ENCODE results near the gene SLC25A25. TPM values are rescaled to one million over a fixed set of nuclear protein-coding genes. Genes with fewer than 3 reads are reported as not detected.

SLC25A25 gene
- total RNA-seq, 1 donor from 2014 or later = 8.5 TPM

DNA sequence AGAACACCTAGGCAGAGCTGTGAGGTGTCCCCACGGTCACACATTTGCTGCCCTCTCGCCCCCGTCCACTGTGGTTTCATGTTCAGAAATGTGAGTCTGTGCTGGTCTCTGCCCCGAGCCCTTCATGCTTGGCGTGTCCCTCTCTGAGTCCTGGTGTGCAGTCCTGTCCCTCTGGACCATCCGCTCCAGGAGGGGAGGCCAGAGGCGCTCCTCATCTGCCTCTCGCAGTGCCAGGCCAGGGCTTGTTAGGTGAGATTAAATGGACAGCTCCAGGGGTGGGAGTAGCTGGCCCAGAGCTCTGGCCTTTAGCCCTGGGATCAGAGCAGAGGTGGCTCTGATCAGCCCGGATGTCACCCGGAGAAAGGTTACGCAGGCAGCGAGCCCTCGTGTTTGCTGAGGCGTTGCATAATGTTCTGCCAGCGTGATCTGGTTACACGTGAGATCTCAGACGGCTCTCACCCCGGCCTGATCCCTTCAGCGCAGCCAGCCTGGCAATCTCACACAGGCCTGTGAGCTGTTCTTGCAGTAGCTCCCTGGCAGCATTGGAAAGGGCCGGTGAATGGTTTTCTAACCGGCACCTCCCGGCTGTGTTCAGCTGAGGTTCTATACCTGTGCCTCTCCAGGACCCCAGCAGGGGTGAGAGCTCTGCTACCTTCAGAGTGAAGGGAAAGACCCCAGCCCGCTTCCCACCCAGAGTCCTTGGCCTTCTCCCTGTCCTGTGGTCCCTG, 35.0 kb downstream of the SLC25A25 start:
- Mint-ChIP-seq H3K36me3 (peaks cover 20% of the 10 kb centered on the region), H3K4me3 (peak overlapping the region; percentile 44), H3K4me1 (peaks cover 26% of the 10 kb centered on the region), H3K9me3 (no peaks in the 10 kb centered on the region), H3K27me3 (ENCODE audit: insufficient read depth, low read depth) (peaks cover 5% of the 10 kb centered on the region), H3K27ac (no peak overlapping the region)
- TF ChIP-seq EZH2phosphoT487 (IDR thresholded peaks at IDR 0.05) = no peak
- TF ChIP-seq EZH2 (IDR thresholded peaks at IDR 0.05) = no peak
- TF ChIP-seq, protein P1, sequence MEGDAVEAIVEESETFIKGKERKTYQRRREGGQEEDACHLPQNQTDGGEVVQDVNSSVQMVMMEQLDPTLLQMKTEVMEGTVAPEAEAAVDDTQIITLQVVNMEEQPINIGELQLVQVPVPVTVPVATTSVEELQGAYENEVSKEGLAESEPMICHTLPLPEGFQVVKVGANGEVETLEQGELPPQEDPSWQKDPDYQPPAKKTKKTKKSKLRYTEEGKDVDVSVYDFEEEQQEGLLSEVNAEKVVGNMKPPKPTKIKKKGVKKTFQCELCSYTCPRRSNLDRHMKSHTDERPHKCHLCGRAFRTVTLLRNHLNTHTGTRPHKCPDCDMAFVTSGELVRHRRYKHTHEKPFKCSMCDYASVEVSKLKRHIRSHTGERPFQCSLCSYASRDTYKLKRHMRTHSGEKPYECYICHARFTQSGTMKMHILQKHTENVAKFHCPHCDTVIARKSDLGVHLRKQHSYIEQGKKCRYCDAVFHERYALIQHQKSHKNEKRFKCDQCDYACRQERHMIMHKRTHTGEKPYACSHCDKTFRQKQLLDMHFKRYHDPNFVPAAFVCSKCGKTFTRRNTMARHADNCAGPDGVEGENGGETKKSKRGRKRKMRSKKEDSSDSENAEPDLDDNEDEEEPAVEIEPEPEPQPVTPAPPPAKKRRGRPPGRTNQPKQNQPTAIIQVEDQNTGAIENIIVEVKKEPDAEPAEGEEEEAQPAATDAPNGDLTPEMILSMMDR (IDR thresholded peaks at IDR 0.05) = no peak
- Histone ChIP-seq H3K27ac (no peak overlapping the region), H3K4me1 (peaks cover 13% of the 10 kb centered on the region), H3K36me3 (no peaks in the 10 kb centered on the region), H3F3A (ENCODE audit: low read depth) (peaks cover under 1% of the 10 kb centered on the region), H2AFZ (replicated peaks) (no peak overlapping the region), H3K79me2 (ENCODE audit: low read depth) (peaks cover 17% of the 10 kb centered on the region), H3K27me3 (no peaks in the 10 kb centered on the region), H3K4me3 (no peak overlapping the region), H3K4me2 (no peak overlapping the region), H3K9me3 (ENCODE audit: low read depth) (no peaks in the 10 kb centered on the region), H3K9ac (no peak overlapping the region), H4K20me1 (ENCODE audit: low read depth) (peaks cover 28% of the 10 kb centered on the region)
- DNase-seq (ENCODE audit: low spot score) = no peak

DNA sequence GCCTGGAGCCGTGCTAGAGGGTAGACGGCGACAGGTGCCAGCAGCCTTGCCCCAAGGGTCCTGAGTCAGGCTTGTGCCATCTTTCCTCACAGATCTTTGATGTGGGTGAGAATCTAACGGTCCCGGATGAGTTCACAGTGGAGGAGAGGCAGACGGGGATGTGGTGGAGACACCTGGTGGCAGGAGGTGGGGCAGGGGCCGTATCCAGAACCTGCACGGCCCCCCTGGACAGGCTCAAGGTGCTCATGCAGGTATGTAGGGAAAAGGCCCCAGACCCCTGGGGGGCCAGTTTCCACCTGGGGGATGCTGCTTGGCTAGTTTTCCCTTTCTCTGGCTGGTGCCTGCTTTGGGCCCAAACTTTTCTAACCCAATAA, 35.5 kb downstream of the SLC25A25 start:
- Histone ChIP-seq H3K9me3 (ENCODE audit: low read depth) (no peaks in the 10 kb centered on the region), H3F3A (ENCODE audit: low read depth) (no peaks in the 10 kb centered on the region), H3K4me1 (peaks cover 13% of the 10 kb centered on the region), H3K27ac (no peak overlapping the region), H3K36me3 (no peaks in the 10 kb centered on the region), H3K4me3 (no peak overlapping the region), H3K9ac (no peak overlapping the region), H3K27me3 (no peaks in the 10 kb centered on the region), H4K20me1 (ENCODE audit: low read depth) (peaks cover 26% of the 10 kb centered on the region), H3K4me2 (no peak overlapping the region), H3K79me2 (ENCODE audit: low read depth) (peaks cover 17% of the 10 kb centered on the region), H2AFZ (replicated peaks) (no peak overlapping the region)
- Mint-ChIP-seq H3K27ac (no peak overlapping the region), H3K9me3 (no peaks in the 10 kb centered on the region), H3K27me3 (ENCODE audit: insufficient read depth, low read depth) (peaks cover 4% of the 10 kb centered on the region), H3K4me3 (no peak overlapping the region), H3K36me3 (peaks cover 21% of the 10 kb centered on the region), H3K4me1 (peaks cover 22% of the 10 kb centered on the region)
- TF ChIP-seq EZH2phosphoT487 (IDR thresholded peaks at IDR 0.05) (no peak), EZH2 (IDR thresholded peaks at IDR 0.05) (no peak)
- TF ChIP-seq, protein P1 (IDR thresholded peaks at IDR 0.05) = no peak
- DNase-seq (ENCODE audit: low spot score) = no peak

DNA sequence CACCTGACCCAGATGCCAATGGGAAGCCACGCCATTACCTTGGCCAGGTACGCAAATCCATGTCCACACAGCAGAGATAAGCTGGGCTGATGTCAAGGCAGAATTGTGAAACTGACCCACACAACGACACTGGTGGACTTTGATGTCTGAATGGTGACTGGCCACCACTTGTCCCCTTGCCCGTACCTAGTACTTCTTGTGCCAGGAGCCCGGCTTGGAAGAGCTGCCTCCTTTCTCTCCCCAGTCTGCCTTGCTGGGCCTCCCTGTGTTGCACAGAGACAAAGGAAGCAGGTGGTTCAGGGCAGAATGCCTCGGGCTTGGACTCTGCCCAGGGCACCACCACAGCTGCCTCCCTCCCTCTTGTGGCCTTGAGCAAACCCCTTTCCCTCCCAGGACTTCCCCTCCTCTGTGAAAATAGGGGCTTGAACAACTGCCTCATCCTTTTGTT, 36.2 kb downstream of the SLC25A25 start:
- Mint-ChIP-seq H3K4me1 (peaks cover 19% of the 10 kb centered on the region), H3K27ac (peak overlapping the region; percentile 21), H3K27me3 (ENCODE audit: insufficient read depth, low read depth) (peaks cover 2% of the 10 kb centered on the region), H3K9me3 (no peaks in the 10 kb centered on the region), H3K36me3 (peaks cover 21% of the 10 kb centered on the region), H3K4me3 (no peak overlapping the region)
- no peaks in the 10 kb centered on the region for H3K36me3 ChIP-seq
- H3K9ac ChIP-seq = no peak overlapping the region
- H3K27ac ChIP-seq = no peak overlapping the region
- H4K20me1 ChIP-seq (ENCODE audit: low read depth) = peaks cover 20% of the 10 kb centered on the region
- DNase-seq (ENCODE audit: low spot score) = no peak
- H3K4me2 ChIP-seq = no peak overlapping the region
- H3K79me2 ChIP-seq (ENCODE audit: low read depth) = peaks cover 12% of the 10 kb centered on the region
- H3K27me3 ChIP-seq = no peaks in the 10 kb centered on the region
- no peak overlapping the region for H3K4me3 ChIP-seq
- H3K4me1 ChIP-seq = peaks cover 9% of the 10 kb centered on the region
- no peaks in the 10 kb centered on the region for H3K9me3 ChIP-seq (ENCODE audit: low read depth)
- H3F3A ChIP-seq (ENCODE audit: low read depth) = no peaks in the 10 kb centered on the region
- H2AFZ ChIP-seq (replicated peaks) = no peak overlapping the region
- TF ChIP-seq, protein P1 (IDR thresholded peaks at IDR 0.05) = no peak
- TF ChIP-seq EZH2 (IDR thresholded peaks at IDR 0.05) (no peak), EZH2phosphoT487 (IDR thresholded peaks at IDR 0.05) (no peak)
